ENCODE measurements around the gene ETNPPL.

GRCh38 chr4:108779958-108780357 lies 17.1 kb upstream of the ETNPPL start:
- TF ChIP-seq CTCF (conservative IDR thresholded peaks at IDR 0.05) (no peak), EZH2 (IDR thresholded peaks at IDR 0.05; ENCODE audit: low read depth) (no peak)

Measured in PC-9 (cell line).